Duodenal mucosa (tissue), 2 donors: ENCODE measurements around the gene RECQL.
"Not testable (repeated sequence)": the region's sequence is repeated elsewhere in the genome, so short reads cannot be mapped to it uniquely, and the experiment has no call there.

Experiments
- H3K27ac ChIP-seq: one replicate; pipeline ENCODE4 v1.7.0; 2013; ENCODE audit warnings: low read depth, low read length
- H3K27me3 ChIP-seq, 2 donors: one replicate each; pipeline ENCODE4 v1.7.0; 2013; ENCODE audit warnings: low read length in 2 of 2, control low read depth in 1 of 2; ENCODE audit not compliant: insufficient read depth in 2 of 2, control insufficient read depth in 1 of 2
- H3K36me3 ChIP-seq, 2 donors: one replicate each; pipeline ENCODE4 v1.7.0; 2013; ENCODE audit warnings: low read length in 2 of 2, control low read depth in 1 of 2; ENCODE audit not compliant: insufficient read depth in 2 of 2, control insufficient read depth in 1 of 2
- H3K4me1 ChIP-seq, 2 donors: one replicate each; pipeline ENCODE4 v1.7.0; 2013; ENCODE audit warnings: low read length in 2 of 2, control low read depth in 1 of 2; ENCODE audit not compliant: insufficient read depth in 2 of 2, control insufficient read depth in 1 of 2
- H3K4me3 ChIP-seq, 2 donors: one replicate each; pipeline ENCODE4 v1.7.0; 2013; ENCODE audit warnings: low read length in 2 of 2, low read depth in 1 of 2
- H3K9ac ChIP-seq, 2 donors: one replicate each; pipeline ENCODE4 v1.7.0; 2013; ENCODE audit warnings: low read length in 2 of 2, low read depth in 1 of 2
- H3K9me3 ChIP-seq, 2 donors: one replicate each; pipeline ENCODE4 v1.7.0; 2013; ENCODE audit warnings: low read length in 2 of 2, control low read depth in 1 of 2; ENCODE audit not compliant: control insufficient read depth in 1 of 2

The RECQL gene

GRCh38 chr12:21472197-21472823 lies 29.1 kb downstream of the RECQL start:
- H3K4me3 ChIP-seq = no peak overlapping the region

GRCh38 chr12:21471294-21471693 lies 30.1 kb downstream of the RECQL start:
- no peaks in the 10 kb centered on the region for H3K9me3 ChIP-seq
- H3K4me3 ChIP-seq = no peak overlapping the region
- H3K4me1 ChIP-seq = no peaks in the 10 kb centered on the region
- peaks cover 10 to 39% of the 10 kb centered on the region in 2 donors for H3K36me3 ChIP-seq
- H3K27ac ChIP-seq = no peak overlapping the region
- H3K27me3 ChIP-seq = no peaks in the 10 kb centered on the region
- H3K9ac ChIP-seq = no peak overlapping the region

More at GRCh38 chr12:21472197-21472823, 29.1 kb downstream of the RECQL start:
- no peaks in the 10 kb centered on the region for H3K9me3 ChIP-seq
- no peak overlapping the region for H3K9ac ChIP-seq
- no peak overlapping the region for H3K27ac ChIP-seq
- H3K4me1 ChIP-seq = no peaks in the 10 kb centered on the region
- no peaks in the 10 kb centered on the region for H3K27me3 ChIP-seq
- peaks cover 10 to 39% of the 10 kb centered on the region in 2 donors for H3K36me3 ChIP-seq

- not testable (repeated sequence) for H3K4me3 ChIP-seq, H3K27me3 ChIP-seq, H3K4me1 ChIP-seq, H3K9ac ChIP-seq, H3K27ac ChIP-seq, H3K9me3 ChIP-seq
- H3K36me3 ChIP-seq = peaks cover 12 to 44% of the 10 kb centered on the region in 2 donors
These were observed 34.1 kb downstream of the RECQL start for GRCh38 chr12:21467334-21467733.

GRCh38 chr12:21459474-21459873 lies 42.0 kb downstream of the RECQL start:
- no peaks in the 10 kb centered on the region for H3K27me3 ChIP-seq
- no peaks in the 10 kb centered on the region for H3K9me3 ChIP-seq
- H3K4me1 ChIP-seq = no peaks in the 10 kb centered on the region
- no peak overlapping the region for H3K27ac ChIP-seq
- H3K36me3 ChIP-seq = peaks cover 30 to 66% of the 10 kb centered on the region in 2 donors
- H3K4me3 ChIP-seq = no peak overlapping the region
- no peak overlapping the region for H3K9ac ChIP-seq

GRCh38 chr12:21456291-21456780 lies 45.1 kb downstream of the RECQL start:
- Histone ChIP-seq H3K9ac (no peak overlapping the region), H3K36me3 (peaks cover 11 to 51% of the 10 kb centered on the region in 2 donors), H3K9me3 (no peaks in the 10 kb centered on the region), H3K27me3 (no peaks in the 10 kb centered on the region), H3K27ac (no peak overlapping the region), H3K4me1 (no peaks in the 10 kb centered on the region), H3K4me3 (no peak overlapping the region)

GRCh38 chr12:21453312-21453852 lies 48.1 kb downstream of the RECQL start:
- Histone ChIP-seq H3K27me3 (no peaks in the 10 kb centered on the region), H3K9me3 (no peaks in the 10 kb centered on the region), H3K36me3 (peaks cover 10 to 44% of the 10 kb centered on the region in 2 donors), H3K27ac (no peak overlapping the region), H3K4me3 (no peak overlapping the region), H3K9ac (no peak overlapping the region), H3K4me1 (no peaks in the 10 kb centered on the region)

GRCh38 chr12:21451529-21451928 lies 49.9 kb downstream of the RECQL start:
- Histone ChIP-seq H3K27me3 (no peaks in the 10 kb centered on the region), H3K4me1 (no peaks in the 10 kb centered on the region), H3K9me3 (no peaks in the 10 kb centered on the region), H3K27ac (no peak overlapping the region), H3K4me3 (no peak overlapping the region), H3K36me3 (peaks cover 7 to 43% of the 10 kb centered on the region in 2 donors), H3K9ac (no peak overlapping the region)

GRCh38 chr12:21444193-21445146 lies 57.0 kb downstream of the RECQL start:
- peaks cover 8 to 48% of the 10 kb centered on the region in 2 donors for H3K36me3 ChIP-seq
- H3K4me1 ChIP-seq = peaks cover 4 to 27% of the 10 kb centered on the region in 2 donors
- no peaks in the 10 kb centered on the region for H3K9me3 ChIP-seq
- H3K9ac ChIP-seq = no peak overlapping the region
- H3K27me3 ChIP-seq = no peaks in the 10 kb centered on the region
- H3K27ac ChIP-seq = no peak overlapping the region
- no peak overlapping the region for H3K4me3 ChIP-seq

GRCh38 chr12:21439347-21439746 lies 62.1 kb downstream of the RECQL start:
- Histone ChIP-seq H3K4me1 (peaks cover 13 to 36% of the 10 kb centered on the region in 2 donors), H3K27ac (no peak overlapping the region), H3K9ac (no peak overlapping the region), H3K27me3 (peaks cover 3 to 13% of the 10 kb centered on the region in 2 donors), H3K36me3 (peaks cover 8 to 13% of the 10 kb centered on the region in 2 donors), H3K4me3 (peak overlapping the region in 1 of 2 donors; percentile 88), H3K9me3 (no peaks in the 10 kb centered on the region)

- H3K9me3 ChIP-seq = no peaks in the 10 kb centered on the region
- no peak overlapping the region for H3K27ac ChIP-seq
- H3K27me3 ChIP-seq = peaks cover 3 to 17% of the 10 kb centered on the region in 2 donors
- H3K4me3 ChIP-seq = peak overlapping the region; percentile 88 to 97
- H3K9ac ChIP-seq = peak overlapping the region in 1 of 2 donors; percentile 87
- peaks cover 13 to 29% of the 10 kb centered on the region in 2 donors for H3K4me1 ChIP-seq
- peaks cover 8 to 13% of the 10 kb centered on the region in 2 donors for H3K36me3 ChIP-seq
These were observed 62.8 kb downstream of the RECQL start for GRCh38 chr12:21438643-21439042.
